ENCODE data around the gene REEP3.

REEP3 gene

DNA sequence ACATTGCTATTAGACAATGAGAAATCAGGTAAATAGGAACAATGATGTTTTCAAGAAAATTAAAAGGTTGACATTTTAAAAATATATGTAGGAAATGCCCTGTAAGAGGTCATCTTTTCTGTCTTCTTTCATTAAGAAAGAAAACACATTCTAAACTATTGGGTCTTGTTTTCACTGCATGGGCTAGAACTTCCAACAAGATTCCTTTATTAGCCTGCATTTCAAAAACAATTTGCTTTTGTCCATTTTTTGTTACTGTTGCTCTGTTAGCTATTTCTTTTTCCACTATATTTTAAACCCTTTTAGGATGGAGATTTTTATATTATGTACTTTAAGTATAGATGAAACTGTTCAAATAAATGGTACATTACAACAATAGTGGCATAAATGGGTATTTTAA, 9.2 kb downstream of the REEP3 start:
- Histone ChIP-seq H3K23ac (ENCODE audit: low read length in 2 of 2) (no peak overlapping the region), H2BK12ac (ENCODE audit: low read length in 2 of 2) (no peak overlapping the region), H3K4ac (ENCODE audit: low read depth in 1 of 2, low read length in 2 of 2) (no peak overlapping the region), H3K27me3 (ENCODE audit: control insufficient read depth in 1 of 2, insufficient read depth in 1 of 2, low read length in 2 of 2) (no peaks in the 10 kb centered on the region), H3K18ac (ENCODE audit: low read depth in 1 of 2, low read length in 2 of 2) (no peak overlapping the region), H3K27ac (ENCODE audit: low read length, poor library complexity, severe bottlenecking) (no peak overlapping the region), H2AFZ (ENCODE audit: low read depth, low read length) (no peak overlapping the region), H4K8ac (ENCODE audit: low read length) (no peak overlapping the region), H3K14ac (ENCODE audit: low read length in 2 of 2) (no peak overlapping the region), H3K9me3 (ENCODE audit: control insufficient read depth, low read length) (no peaks in the 10 kb centered on the region), H3K36me3 (ENCODE audit: control insufficient read depth in 1 of 2, insufficient read depth in 2 of 2, low read depth in 1 of 2, low read length in 2 of 2) (peaks cover 7 to 10% of the 10 kb centered on the region in 2 experiments), H3K4me1 (ENCODE audit: control insufficient read depth, insufficient read depth, low read depth, low read length) (no peaks in the 10 kb centered on the region), H2BK120ac (ENCODE audit: low read depth, low read length) (no peak overlapping the region), H2BK5ac (ENCODE audit: low read depth, low read length, poor library complexity, severe bottlenecking) (no peak overlapping the region), H3K9ac (ENCODE audit: low read length) (no peak overlapping the region), H4K91ac (ENCODE audit: low read length) (no peak overlapping the region), H2BK15ac (ENCODE audit: low read depth, poor library complexity, severe bottlenecking) (no peak overlapping the region), H3K79me1 (replicated peaks; ENCODE audit: low read length, poor library complexity, severe bottlenecking) (peaks cover 9% of the 10 kb centered on the region), H3K4me3 (ENCODE audit: insufficient read depth in 1 of 2, low read depth in 1 of 2, low read length in 2 of 2) (no peak overlapping the region), H3K4me2 (ENCODE audit: low read length, poor library complexity, severe bottlenecking) (no peak overlapping the region), H2AK5ac (ENCODE audit: low read length, severe bottlenecking) (no peak overlapping the region)
- no peak for DNase-seq

DNA sequence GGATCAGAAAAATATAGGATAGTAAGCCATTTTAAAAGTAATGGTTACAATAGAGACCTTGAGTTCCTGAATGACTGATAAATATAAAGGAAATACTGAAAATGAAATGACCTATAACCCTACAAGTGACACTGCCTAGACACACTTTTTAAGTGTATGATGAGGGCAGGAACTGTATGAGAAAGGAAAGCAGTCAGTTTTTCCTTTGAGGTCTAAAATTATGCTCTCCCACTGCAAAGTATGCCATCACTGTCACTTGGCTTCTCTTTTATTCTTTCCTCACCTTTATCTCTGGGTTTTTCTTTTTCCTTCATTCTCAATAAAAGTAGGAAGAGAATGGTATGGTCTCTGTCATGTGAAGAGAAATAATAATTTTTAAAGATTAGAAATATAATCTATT, 13.5 kb downstream of the REEP3 start:
- no peak overlapping the region for H2BK5ac ChIP-seq (ENCODE audit: low read depth, low read length, poor library complexity, severe bottlenecking)
- no peaks in the 10 kb centered on the region for H3K9me3 ChIP-seq (ENCODE audit: control insufficient read depth, low read length)
- H4K91ac ChIP-seq (ENCODE audit: low read length): no peak overlapping the region
- no peak overlapping the region for H3K14ac ChIP-seq (ENCODE audit: low read length in 2 of 2)
- no peak overlapping the region for H2AFZ ChIP-seq (ENCODE audit: low read depth, low read length)
- H4K8ac ChIP-seq (ENCODE audit: low read length): no peak overlapping the region
- H3K4me3 ChIP-seq (ENCODE audit: insufficient read depth in 1 of 2, low read depth in 1 of 2, low read length in 2 of 2): no peak overlapping the region
- no peaks in the 10 kb centered on the region for H3K27me3 ChIP-seq (ENCODE audit: control insufficient read depth in 1 of 2, insufficient read depth in 1 of 2, low read length in 2 of 2)
- H3K4me2 ChIP-seq (ENCODE audit: low read length, poor library complexity, severe bottlenecking): no peak overlapping the region
- no peak overlapping the region for H3K27ac ChIP-seq (ENCODE audit: low read length, poor library complexity, severe bottlenecking)
- H3K36me3 ChIP-seq (ENCODE audit: control insufficient read depth in 1 of 2, insufficient read depth in 2 of 2, low read depth in 1 of 2, low read length in 2 of 2): no peaks in the 10 kb centered on the region
- H2BK12ac ChIP-seq (ENCODE audit: low read length in 2 of 2): no peak overlapping the region
- DNase-seq: no peak
- no peak overlapping the region for H3K9ac ChIP-seq (ENCODE audit: low read length)
- H3K79me1 ChIP-seq (replicated peaks; ENCODE audit: low read length, poor library complexity, severe bottlenecking): peaks cover 1% of the 10 kb centered on the region
- H3K23ac ChIP-seq (ENCODE audit: low read length in 2 of 2): no peak overlapping the region
- H3K18ac ChIP-seq (ENCODE audit: low read depth in 1 of 2, low read length in 2 of 2): no peak overlapping the region
- H2BK15ac ChIP-seq (ENCODE audit: low read depth, poor library complexity, severe bottlenecking): no peak overlapping the region
- H2AK5ac ChIP-seq (ENCODE audit: low read length, severe bottlenecking): no peak overlapping the region
- no peak overlapping the region for H3K4ac ChIP-seq (ENCODE audit: low read depth in 1 of 2, low read length in 2 of 2)
- H3K4me1 ChIP-seq (ENCODE audit: control insufficient read depth, insufficient read depth, low read depth, low read length): peaks cover 2% of the 10 kb centered on the region
- no peak overlapping the region for H2BK120ac ChIP-seq (ENCODE audit: low read depth, low read length)

DNA sequence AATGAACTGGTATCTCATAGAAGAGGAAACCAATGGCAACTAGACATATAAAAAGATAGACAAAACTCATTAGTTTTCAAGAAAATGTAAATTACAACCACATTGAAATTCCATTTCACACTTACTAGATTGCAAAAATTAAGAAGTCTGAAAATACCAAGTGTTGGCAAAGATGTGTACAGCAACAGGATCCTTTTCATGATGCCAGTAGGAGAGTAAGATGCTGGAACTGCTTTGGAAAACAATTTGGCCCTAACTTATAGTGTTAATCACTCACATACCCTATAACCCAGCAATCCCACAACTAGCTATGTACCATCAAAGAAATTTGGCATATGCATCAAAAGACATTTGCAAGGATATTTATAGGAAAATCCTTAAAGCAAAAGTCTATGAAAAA, 15.5 kb downstream of the REEP3 start:
- H3K18ac ChIP-seq (ENCODE audit: low read depth in 1 of 2, low read length in 2 of 2): no peak overlapping the region
- no peaks in the 10 kb centered on the region for H3K9me3 ChIP-seq (ENCODE audit: control insufficient read depth, low read length)
- peaks cover 2% of the 10 kb centered on the region for H3K4me1 ChIP-seq (ENCODE audit: control insufficient read depth, insufficient read depth, low read depth, low read length)
- H3K23ac ChIP-seq (ENCODE audit: low read length in 2 of 2): no peak overlapping the region
- H3K9ac ChIP-seq (ENCODE audit: low read length): no peak overlapping the region
- H2AK5ac ChIP-seq (ENCODE audit: low read length, severe bottlenecking): no peak overlapping the region
- H3K79me1 ChIP-seq (replicated peaks; ENCODE audit: low read length, poor library complexity, severe bottlenecking): peaks cover 1% of the 10 kb centered on the region
- H3K36me3 ChIP-seq (ENCODE audit: control insufficient read depth in 1 of 2, insufficient read depth in 2 of 2, low read depth in 1 of 2, low read length in 2 of 2): no peaks in the 10 kb centered on the region
- H4K91ac ChIP-seq (ENCODE audit: low read length): no peak overlapping the region
- no peak overlapping the region for H4K8ac ChIP-seq (ENCODE audit: low read length)
- no peak for DNase-seq
- no peak overlapping the region for H3K4me3 ChIP-seq (ENCODE audit: insufficient read depth in 1 of 2, low read depth in 1 of 2, low read length in 2 of 2)
- no peak overlapping the region for H2BK5ac ChIP-seq (ENCODE audit: low read depth, low read length, poor library complexity, severe bottlenecking)
- H2BK15ac ChIP-seq (ENCODE audit: low read depth, poor library complexity, severe bottlenecking): no peak overlapping the region
- H3K27ac ChIP-seq (ENCODE audit: low read length, poor library complexity, severe bottlenecking): no peak overlapping the region
- no peaks in the 10 kb centered on the region for H3K27me3 ChIP-seq (ENCODE audit: control insufficient read depth in 1 of 2, insufficient read depth in 1 of 2, low read length in 2 of 2)
- no peak overlapping the region for H2AFZ ChIP-seq (ENCODE audit: low read depth, low read length)
- H2BK120ac ChIP-seq (ENCODE audit: low read depth, low read length): no peak overlapping the region
- no peak overlapping the region for H3K14ac ChIP-seq (ENCODE audit: low read length in 2 of 2)
- H2BK12ac ChIP-seq (ENCODE audit: low read length in 2 of 2): no peak overlapping the region
- H3K4ac ChIP-seq (ENCODE audit: low read depth in 1 of 2, low read length in 2 of 2): no peak overlapping the region
- H3K4me2 ChIP-seq (ENCODE audit: low read length, poor library complexity, severe bottlenecking): no peak overlapping the region

DNA sequence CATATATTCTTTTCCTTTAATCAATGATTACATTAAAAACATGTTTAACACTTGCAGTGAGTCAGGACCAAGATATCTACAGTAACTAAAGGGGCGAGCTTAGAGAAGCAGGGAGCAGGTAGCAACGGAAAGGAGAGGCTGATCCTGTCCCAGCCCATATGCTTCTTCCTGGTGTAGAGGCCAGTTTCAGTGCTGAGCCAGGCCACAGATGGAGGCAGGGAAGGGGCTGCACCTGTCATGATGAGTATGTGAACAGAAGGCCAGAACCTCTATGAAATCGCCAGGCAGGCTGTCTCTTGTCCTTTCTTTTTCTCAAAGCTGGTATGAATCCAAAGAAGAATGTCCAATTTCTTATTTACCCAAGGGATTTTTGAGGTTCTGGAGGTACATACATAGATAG, 16.3 kb downstream of the REEP3 start:
- Histone ChIP-seq H4K91ac (ENCODE audit: low read length) (no peak overlapping the region), H3K4me2 (ENCODE audit: low read length, poor library complexity, severe bottlenecking) (no peak overlapping the region), H3K23ac (ENCODE audit: low read length in 2 of 2) (no peak overlapping the region), H2BK12ac (ENCODE audit: low read length in 2 of 2) (no peak overlapping the region), H3K9me3 (ENCODE audit: control insufficient read depth, low read length) (no peaks in the 10 kb centered on the region), H2BK15ac (ENCODE audit: low read depth, poor library complexity, severe bottlenecking) (no peak overlapping the region), H3K4me3 (ENCODE audit: insufficient read depth in 1 of 2, low read depth in 1 of 2, low read length in 2 of 2) (no peak overlapping the region), H3K18ac (ENCODE audit: low read depth in 1 of 2, low read length in 2 of 2) (no peak overlapping the region), H3K79me1 (replicated peaks; ENCODE audit: low read length, poor library complexity, severe bottlenecking) (peaks cover 4% of the 10 kb centered on the region), H3K14ac (ENCODE audit: low read length in 2 of 2) (no peak overlapping the region), H3K27me3 (ENCODE audit: control insufficient read depth in 1 of 2, insufficient read depth in 1 of 2, low read length in 2 of 2) (no peaks in the 10 kb centered on the region), H3K36me3 (ENCODE audit: control insufficient read depth in 1 of 2, insufficient read depth in 2 of 2, low read depth in 1 of 2, low read length in 2 of 2) (no peaks in the 10 kb centered on the region), H2AK5ac (ENCODE audit: low read length, severe bottlenecking) (no peak overlapping the region), H2AFZ (ENCODE audit: low read depth, low read length) (no peak overlapping the region), H4K8ac (ENCODE audit: low read length) (peak overlapping the region; percentile 5), H2BK5ac (ENCODE audit: low read depth, low read length, poor library complexity, severe bottlenecking) (no peak overlapping the region), H3K4ac (ENCODE audit: low read depth in 1 of 2, low read length in 2 of 2) (no peak overlapping the region), H3K4me1 (ENCODE audit: control insufficient read depth, insufficient read depth, low read depth, low read length) (peaks cover 2% of the 10 kb centered on the region), H2BK120ac (ENCODE audit: low read depth, low read length) (no peak overlapping the region), H3K27ac (ENCODE audit: low read length, poor library complexity, severe bottlenecking) (peak overlapping the region; percentile 21), H3K9ac (ENCODE audit: low read length) (no peak overlapping the region)
- 100% methylated on average over 3 of the region's 3 CpGs for WGBS
- no peak for DNase-seq

Data from mesenchymal stem cell (in vitro differentiated cells and primary cell).